ENCODE measurements around the gene ATP5IF1.

GRCh38 chr1:28264897-28265296 is 29.0 kb downstream of the ATP5IF1 start:
- TF ChIP-seq POLR2A (IDR thresholded peaks at IDR 0.05; ENCODE audit: low read depth, low read length) = no peak
- no peak for TF ChIP-seq CTCF (conservative IDR thresholded peaks at IDR 0.05; ENCODE audit: low read depth, low read length)
- TF ChIP-seq MAZ (IDR thresholded peaks at IDR 0.05; ENCODE audit: borderline replicate concordance, low read depth, low read length) = no peak
- no peak for TF ChIP-seq RFX5 (IDR thresholded peaks at IDR 0.05; ENCODE audit: low read depth, low read length)
- TF ChIP-seq RAD21 (IDR thresholded peaks at IDR 0.05; ENCODE audit: low read length) = no peak
- TF ChIP-seq, protein P1, sequence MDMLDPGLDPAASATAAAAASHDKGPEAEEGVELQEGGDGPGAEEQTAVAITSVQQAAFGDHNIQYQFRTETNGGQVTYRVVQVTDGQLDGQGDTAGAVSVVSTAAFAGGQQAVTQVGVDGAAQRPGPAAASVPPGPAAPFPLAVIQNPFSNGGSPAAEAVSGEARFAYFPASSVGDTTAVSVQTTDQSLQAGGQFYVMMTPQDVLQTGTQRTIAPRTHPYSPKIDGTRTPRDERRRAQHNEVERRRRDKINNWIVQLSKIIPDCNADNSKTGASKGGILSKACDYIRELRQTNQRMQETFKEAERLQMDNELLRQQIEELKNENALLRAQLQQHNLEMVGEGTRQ (IDR thresholded peaks at IDR 0.05; ENCODE audit: low read depth, low read length) = no peak
- no peak for TF ChIP-seq SMC3 (IDR thresholded peaks at IDR 0.05; ENCODE audit: low read depth, low read length)
- no peak for TF ChIP-seq ELK1 (IDR thresholded peaks at IDR 0.05; ENCODE audit: borderline replicate concordance, low read depth, low read length)

Measured in IMR-90 (cell line).